ENCODE data around the gene LLGL2. TPM values are rescaled to one million over a fixed set of nuclear protein-coding genes. Genes with fewer than 3 reads are reported as not detected.
"Not testable (repeated sequence)": the region's sequence is repeated elsewhere in the genome, so short reads cannot be mapped to it uniquely, and the experiment has no call there.

The LLGL2 gene
- total RNA-seq, 1 donor from 2014 or later = 90.6 TPM

DNA sequence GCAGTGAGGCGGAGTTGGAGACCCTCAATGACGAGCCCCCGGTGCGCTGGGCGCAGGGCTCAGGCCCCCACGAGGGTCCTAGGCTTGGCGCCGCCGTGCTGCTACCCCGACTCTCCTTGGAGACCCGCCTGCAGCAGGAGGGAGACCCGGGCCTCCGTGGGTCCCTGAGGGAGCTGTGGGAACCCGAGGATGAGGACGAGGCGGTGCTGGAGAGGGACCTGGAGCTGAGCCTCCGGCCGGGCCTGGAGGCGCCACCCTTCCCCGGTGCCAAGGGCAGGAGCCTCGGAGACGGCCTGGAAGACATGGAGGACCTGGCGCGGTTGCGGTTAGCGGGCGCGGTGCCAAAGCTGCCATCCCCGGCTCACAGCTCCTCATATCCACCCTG lies 64.4 kb downstream of the LLGL2 start:
- Mint-ChIP-seq H3K27me3 (peaks cover 26% of the 10 kb centered on the region), H3K9me3 (no peaks in the 10 kb centered on the region), H3K36me3 (no peaks in the 10 kb centered on the region), H3K4me1 (ENCODE audit: unreplicated experiment) (no peaks in the 10 kb centered on the region), H3K4me3 (no peak overlapping the region), H3K27ac (no peak overlapping the region)
- TF ChIP-seq, protein P1, sequence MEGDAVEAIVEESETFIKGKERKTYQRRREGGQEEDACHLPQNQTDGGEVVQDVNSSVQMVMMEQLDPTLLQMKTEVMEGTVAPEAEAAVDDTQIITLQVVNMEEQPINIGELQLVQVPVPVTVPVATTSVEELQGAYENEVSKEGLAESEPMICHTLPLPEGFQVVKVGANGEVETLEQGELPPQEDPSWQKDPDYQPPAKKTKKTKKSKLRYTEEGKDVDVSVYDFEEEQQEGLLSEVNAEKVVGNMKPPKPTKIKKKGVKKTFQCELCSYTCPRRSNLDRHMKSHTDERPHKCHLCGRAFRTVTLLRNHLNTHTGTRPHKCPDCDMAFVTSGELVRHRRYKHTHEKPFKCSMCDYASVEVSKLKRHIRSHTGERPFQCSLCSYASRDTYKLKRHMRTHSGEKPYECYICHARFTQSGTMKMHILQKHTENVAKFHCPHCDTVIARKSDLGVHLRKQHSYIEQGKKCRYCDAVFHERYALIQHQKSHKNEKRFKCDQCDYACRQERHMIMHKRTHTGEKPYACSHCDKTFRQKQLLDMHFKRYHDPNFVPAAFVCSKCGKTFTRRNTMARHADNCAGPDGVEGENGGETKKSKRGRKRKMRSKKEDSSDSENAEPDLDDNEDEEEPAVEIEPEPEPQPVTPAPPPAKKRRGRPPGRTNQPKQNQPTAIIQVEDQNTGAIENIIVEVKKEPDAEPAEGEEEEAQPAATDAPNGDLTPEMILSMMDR (conservative IDR thresholded peaks at IDR 0.05) = no peak
- no peak for DNase-seq (ENCODE audit: extremely low spot score, unreplicated experiment)

DNA sequence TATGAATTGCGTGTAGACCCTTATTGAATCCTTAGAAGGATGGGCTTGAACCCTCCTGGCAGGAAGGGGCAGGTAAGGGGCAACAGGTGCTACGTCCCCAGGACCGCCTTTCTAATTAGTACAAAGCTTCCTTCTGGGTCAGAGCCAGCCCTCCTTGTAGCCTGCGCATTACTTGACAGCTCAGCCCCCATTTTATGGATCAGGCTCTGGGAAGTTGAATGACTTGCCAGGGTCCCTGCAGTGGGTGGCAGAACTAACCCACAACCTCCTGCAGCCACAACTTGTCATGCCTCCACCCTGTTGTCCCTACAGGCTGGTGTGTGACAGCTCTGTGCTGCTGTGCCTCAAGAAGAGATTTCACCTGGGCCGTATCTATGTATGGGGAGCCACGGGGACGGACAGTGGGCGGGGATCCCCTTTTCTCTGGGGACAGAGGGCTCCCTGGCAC lies 64.8 kb downstream of the LLGL2 start:
- Mint-ChIP-seq H3K36me3 (no peaks in the 10 kb centered on the region), H3K27ac (no peak overlapping the region), H3K9me3 (no peaks in the 10 kb centered on the region), H3K27me3 (peaks cover 24% of the 10 kb centered on the region), H3K4me3 (peak overlapping the region; percentile 64), H3K4me1 (ENCODE audit: unreplicated experiment) (no peaks in the 10 kb centered on the region)
- TF ChIP-seq, protein P1 (conservative IDR thresholded peaks at IDR 0.05) = no peak
- DNase-seq (ENCODE audit: extremely low spot score, unreplicated experiment) = no peak

DNA sequence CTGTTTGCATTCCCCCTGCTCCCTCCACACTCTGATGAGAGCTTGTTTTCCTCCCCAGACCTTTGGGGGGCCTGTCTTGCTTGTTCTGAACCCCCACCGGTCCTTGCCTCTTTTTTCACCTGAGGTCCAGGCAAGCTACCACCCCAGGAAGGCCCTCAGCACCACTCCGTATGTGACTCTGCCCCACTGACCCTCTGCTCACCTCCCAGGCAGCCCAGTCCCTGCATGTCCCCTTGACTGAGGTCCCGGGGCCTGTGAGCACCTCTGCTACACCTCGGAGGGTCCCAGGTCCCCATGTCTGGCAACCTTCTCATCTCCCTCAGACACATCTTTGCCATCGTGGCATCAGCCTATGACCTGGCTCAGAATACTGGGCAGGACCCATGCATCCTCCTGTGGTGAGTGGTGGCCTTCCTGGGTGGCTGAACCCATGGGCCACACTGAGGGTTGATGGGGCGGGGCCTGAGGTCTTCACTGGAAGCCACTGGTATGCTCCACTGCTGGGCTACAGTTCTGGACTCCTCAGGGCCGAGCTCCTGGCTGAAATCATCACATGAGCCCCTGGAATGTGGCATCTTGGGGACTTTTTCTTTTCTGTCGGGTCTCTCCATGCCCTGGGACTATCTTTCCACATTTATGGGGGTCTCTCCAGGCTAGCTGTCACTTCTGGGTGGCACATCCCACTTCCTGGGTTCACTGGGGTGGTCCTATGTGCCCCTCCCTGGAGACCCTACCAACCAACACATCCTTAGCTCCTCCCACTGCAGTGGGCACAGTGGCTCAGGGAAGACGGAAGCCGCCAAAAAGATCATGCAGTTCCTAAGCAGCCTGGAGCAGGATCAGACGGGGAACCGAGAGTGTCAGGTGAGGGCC lies 65.6 kb downstream of the LLGL2 start:
- Mint-ChIP-seq H3K27ac (peak overlapping the region; percentile 36), H3K27me3 (peaks cover 17% of the 10 kb centered on the region), H3K9me3 (no peaks in the 10 kb centered on the region), H3K4me1 (ENCODE audit: unreplicated experiment) (no peaks in the 10 kb centered on the region), H3K4me3 (peak overlapping the region; percentile 64), H3K36me3 (no peaks in the 10 kb centered on the region)
- no peak for DNase-seq (ENCODE audit: extremely low spot score, unreplicated experiment)
- TF ChIP-seq, protein P1 (conservative IDR thresholded peaks at IDR 0.05) = no peak

DNA sequence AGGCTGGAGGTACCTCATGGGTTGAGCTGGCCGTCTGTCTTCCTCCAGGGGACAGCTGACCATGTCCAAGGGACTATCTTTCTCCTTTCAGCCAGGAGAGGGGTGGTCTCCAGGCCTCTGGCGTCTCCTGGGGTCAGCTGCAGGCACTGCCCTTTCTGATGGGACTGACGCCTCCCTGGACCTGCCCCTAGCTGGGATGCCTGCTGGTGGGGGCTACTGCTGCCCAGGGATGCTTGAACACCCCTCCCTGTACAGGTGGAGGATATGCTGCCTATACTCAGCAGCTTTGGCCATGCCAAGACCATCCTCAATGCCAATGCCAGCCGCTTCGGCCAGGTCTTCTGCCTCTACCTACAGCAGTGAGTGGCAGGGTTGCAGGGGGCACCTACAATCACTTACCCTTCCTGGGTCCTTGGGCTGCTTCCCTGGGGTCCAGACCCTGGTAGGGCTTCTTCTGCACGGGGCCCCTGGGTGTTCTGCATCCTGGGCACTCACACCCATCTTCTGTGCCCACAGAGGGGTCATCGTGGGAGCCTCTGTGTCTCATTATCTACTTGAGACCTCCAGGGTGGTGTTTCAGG lies 66.3 kb downstream of the LLGL2 start:
- Mint-ChIP-seq H3K27me3 (peaks cover 10% of the 10 kb centered on the region), H3K36me3 (no peaks in the 10 kb centered on the region), H3K4me1 (ENCODE audit: unreplicated experiment) (no peaks in the 10 kb centered on the region), H3K9me3 (no peaks in the 10 kb centered on the region), H3K4me3 (no peak overlapping the region), H3K27ac (no peak overlapping the region)
- TF ChIP-seq, protein P1 (conservative IDR thresholded peaks at IDR 0.05) = no peak
- DNase-seq (ENCODE audit: extremely low spot score, unreplicated experiment) = no peak

DNA sequence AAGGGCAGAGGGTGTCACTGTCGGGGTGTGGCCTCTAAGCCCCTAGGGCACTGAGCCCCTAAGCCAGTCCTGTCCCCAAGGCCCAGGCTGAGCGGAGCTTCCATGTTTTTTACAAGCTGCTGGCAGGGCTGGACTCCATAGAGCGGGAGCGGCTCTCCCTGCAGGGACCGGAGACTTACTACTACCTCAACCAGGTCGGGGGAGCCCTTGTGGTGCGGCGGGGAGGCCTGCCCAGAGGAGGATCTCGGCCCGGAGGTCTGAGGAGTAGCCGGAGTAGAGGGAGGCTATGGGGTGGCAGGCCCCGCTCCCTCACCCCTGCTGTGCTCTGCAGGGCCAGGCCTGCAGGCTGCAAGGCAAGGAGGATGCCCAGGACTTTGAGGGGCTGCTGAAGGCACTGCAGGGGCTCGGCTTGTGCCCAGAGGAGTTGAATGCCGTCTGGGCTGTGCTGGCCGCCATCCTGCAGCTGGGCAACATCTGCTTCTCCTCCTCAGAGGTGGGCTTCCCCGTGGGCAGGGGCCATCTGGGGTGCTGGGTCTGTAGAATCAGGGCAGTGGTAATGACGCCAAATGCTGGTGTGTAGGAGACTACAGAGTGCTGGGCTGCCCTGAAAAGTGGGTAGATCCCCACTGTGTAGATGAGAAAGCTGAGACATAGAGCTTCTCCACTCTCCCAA lies 67.0 kb downstream of the LLGL2 start:
- H3K4me1 Mint-ChIP-seq (ENCODE audit: unreplicated experiment) = no peaks in the 10 kb centered on the region
- TF ChIP-seq, protein P1 (conservative IDR thresholded peaks at IDR 0.05) = no peak
- H3K27ac Mint-ChIP-seq = no peak overlapping the region
- H3K27me3 Mint-ChIP-seq = peaks cover 3% of the 10 kb centered on the region
- DNase-seq (ENCODE audit: extremely low spot score, unreplicated experiment) = no peak
- no peaks in the 10 kb centered on the region for H3K9me3 Mint-ChIP-seq
- H3K36me3 Mint-ChIP-seq = no peaks in the 10 kb centered on the region
- H3K4me3 Mint-ChIP-seq = no peak overlapping the region

DNA sequence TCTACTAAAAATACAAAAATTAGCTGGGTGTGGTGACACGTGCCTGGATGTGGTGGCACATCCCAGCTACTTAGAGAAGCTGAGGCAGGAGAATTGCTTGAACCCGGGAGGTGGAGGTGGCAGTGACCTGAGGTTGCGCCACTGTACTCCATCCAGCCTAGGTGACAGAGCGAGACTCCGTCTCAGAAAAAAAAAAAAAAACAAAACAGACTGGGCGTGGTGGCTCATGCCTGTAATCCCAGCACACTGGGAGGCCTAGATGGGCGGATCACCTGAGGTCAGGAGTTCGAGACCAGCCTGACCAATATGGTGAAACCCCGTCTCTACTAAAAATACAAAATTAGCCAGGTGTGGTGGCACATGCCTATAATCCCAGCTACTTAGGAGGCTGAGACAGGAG lies 67.9 kb downstream of the LLGL2 start:
- H3K4me3 Mint-ChIP-seq; H3K27ac Mint-ChIP-seq; H3K27me3 Mint-ChIP-seq; H3K9me3 Mint-ChIP-seq; H3K36me3 Mint-ChIP-seq; H3K4me1 Mint-ChIP-seq (ENCODE audit: unreplicated experiment); DNase-seq (ENCODE audit: extremely low spot score, unreplicated experiment): not testable (repeated sequence)

Data from type B pancreatic cell (in vitro differentiated cells).